NB4 (cell line): ENCODE results near the gene NBR1.
"Not testable (repeated sequence)": the region's sequence is repeated elsewhere in the genome, so short reads cannot be mapped to it uniquely, and the experiment has no call there.

ENCODE experiments used
- MYC ChIP-seq: IDR thresholded peaks from 2 replicates; pipeline ENCODE4 v1.6.1; 2011; ENCODE audit warnings: low read depth, low read length
- POLR2A ChIP-seq: IDR thresholded peaks from 2 replicates; pipeline ENCODE4 v1.6.1; 2011; ENCODE audit warnings: mild to moderate bottlenecking; ENCODE audit not compliant: insufficient read length; ENCODE audit errors: extremely low read depth
- TF ChIP-seq, protein P1 (sequence below): IDR thresholded peaks from one replicate; pipeline ENCODE4 v1.5.1; 2012; ENCODE audit warnings: low read depth, low read length
- TF ChIP-seq, protein P2 (sequence below): IDR thresholded peaks from 2 replicates; pipeline ENCODE4 v1.6.1; 2011; ENCODE audit warnings: low read depth, low read length

DNA sequence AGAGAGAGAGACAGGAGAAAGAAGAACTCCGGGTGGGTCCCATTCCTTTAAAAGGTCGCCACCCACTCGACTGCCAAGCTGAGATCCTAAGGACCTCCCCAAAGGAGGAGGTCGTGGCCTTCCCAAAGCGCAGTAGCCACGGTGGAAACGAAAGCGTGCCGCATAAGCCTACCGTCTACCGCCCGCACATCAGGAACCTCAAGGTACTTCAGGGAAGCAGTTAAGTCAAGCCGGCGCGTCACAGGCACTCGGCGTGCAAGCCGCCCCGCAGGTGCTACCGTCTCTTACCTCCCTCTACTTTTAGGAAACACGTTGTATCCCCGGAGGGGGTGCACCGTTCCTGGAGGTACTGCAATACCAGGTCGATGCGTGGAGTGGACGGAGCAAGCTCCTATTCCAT lies 68.6 kb downstream of the NBR1 start:
- TF ChIP-seq, protein P1, sequence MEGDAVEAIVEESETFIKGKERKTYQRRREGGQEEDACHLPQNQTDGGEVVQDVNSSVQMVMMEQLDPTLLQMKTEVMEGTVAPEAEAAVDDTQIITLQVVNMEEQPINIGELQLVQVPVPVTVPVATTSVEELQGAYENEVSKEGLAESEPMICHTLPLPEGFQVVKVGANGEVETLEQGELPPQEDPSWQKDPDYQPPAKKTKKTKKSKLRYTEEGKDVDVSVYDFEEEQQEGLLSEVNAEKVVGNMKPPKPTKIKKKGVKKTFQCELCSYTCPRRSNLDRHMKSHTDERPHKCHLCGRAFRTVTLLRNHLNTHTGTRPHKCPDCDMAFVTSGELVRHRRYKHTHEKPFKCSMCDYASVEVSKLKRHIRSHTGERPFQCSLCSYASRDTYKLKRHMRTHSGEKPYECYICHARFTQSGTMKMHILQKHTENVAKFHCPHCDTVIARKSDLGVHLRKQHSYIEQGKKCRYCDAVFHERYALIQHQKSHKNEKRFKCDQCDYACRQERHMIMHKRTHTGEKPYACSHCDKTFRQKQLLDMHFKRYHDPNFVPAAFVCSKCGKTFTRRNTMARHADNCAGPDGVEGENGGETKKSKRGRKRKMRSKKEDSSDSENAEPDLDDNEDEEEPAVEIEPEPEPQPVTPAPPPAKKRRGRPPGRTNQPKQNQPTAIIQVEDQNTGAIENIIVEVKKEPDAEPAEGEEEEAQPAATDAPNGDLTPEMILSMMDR: not testable (repeated sequence)
- not testable (repeated sequence) for TF ChIP-seq POLR2A, MYC
- TF ChIP-seq, protein P2, sequence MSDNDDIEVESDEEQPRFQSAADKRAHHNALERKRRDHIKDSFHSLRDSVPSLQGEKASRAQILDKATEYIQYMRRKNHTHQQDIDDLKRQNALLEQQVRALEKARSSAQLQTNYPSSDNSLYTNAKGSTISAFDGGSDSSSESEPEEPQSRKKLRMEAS: not testable (repeated sequence)
